HL-60 (cell line): Measurements from ENCODE around the gene SMURF1.

ENCODE experiments used
- DNase-seq, 2 experiments: peaks; one replicate each; pipeline ENCODE4 v3.0.0-alpha.2; 2010 to 2020; ENCODE audit warnings: low read depth in 1 of 2, low spot score in 1 of 2
- H3K27ac ChIP-seq: fragments of 250-450 bp; sonication (Bioruptor Pico); replicated peaks from 2 replicates; pipeline ENCODE4 v1.5.1; 2020; ENCODE audit warnings: mild to moderate bottlenecking, moderate library complexity
- H3K27me3 ChIP-seq: fragments of 250-450 bp; sonication (Bioruptor Pico); 2 replicates; pipeline ENCODE4 v1.5.1; 2021; ENCODE audit warnings: mild to moderate bottlenecking, moderate library complexity; ENCODE audit not compliant: insufficient read depth, poor library complexity, severe bottlenecking
- H3K4me3 ChIP-seq: replicated peaks from 2 replicates; pipeline ENCODE4 v1.5.1; 2011; ENCODE audit warnings: mild to moderate bottlenecking, control low read depth, low read length; ENCODE audit not compliant: insufficient read depth
- CTCF ChIP-seq: IDR thresholded peaks from one replicate; pipeline ENCODE4 v1.5.1; 2011; ENCODE audit warnings: low read length, control low read depth, inconsistent platforms; ENCODE audit not compliant: insufficient read depth
- GABPA ChIP-seq: IDR thresholded peaks from 2 replicates; pipeline ENCODE4 v1.6.1; 2012; ENCODE audit warnings: low read depth
- POLR2AphosphoS5 ChIP-seq: IDR thresholded peaks from 2 replicates; pipeline ENCODE4 v1.6.1; 2012; ENCODE audit warnings: low read depth
- REST ChIP-seq: IDR thresholded peaks from 2 replicates; pipeline ENCODE4 v1.6.1; 2012; ENCODE audit warnings: low read depth; ENCODE audit not compliant: insufficient replicate concordance
- SPI1 ChIP-seq: IDR thresholded peaks from 2 replicates; pipeline ENCODE4 v1.6.1; 2012; ENCODE audit warnings: low read depth, mild to moderate bottlenecking, borderline replicate concordance

Gene SMURF1

DNA sequence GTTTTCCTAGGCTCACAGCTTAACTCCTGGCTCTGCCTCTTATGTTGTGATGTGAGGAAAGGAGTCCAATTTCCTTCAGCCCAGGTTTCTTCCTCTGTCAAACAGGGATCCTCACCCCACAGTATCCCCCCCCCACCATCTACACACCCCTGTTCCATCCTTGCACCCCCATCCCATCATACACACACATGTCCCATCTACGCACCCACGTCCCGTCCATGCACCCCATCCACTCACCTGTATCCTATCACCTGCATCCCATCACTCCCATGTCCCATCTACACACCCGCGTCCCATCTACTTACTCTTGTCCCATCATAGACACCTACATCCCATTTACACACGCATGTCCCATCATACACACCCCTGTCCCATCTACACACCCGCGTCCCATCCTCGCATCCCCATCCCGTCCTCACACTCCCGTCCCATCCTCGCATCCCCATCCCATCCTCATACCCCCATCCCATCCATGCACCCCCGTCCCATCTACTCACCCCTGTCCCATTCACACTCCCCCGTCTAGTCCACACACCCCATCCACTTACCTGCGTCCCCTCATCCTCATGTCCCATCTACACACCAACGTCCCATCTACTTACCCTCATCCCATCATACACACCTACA lies 148.3 kb downstream of the SMURF1 start:
- H3K4me3 ChIP-seq: no peak overlapping the region
- H3K27ac ChIP-seq: no peak overlapping the region
- no peak for DNase-seq
- TF ChIP-seq POLR2AphosphoS5 (no peak), CTCF (no peak), REST (no peak), GABPA (no peak), SPI1 (no peak)
- no peaks in the 10 kb centered on the region for H3K27me3 ChIP-seq

- no peaks in the 10 kb centered on the region for H3K27me3 ChIP-seq
- no peak overlapping the region for H3K27ac ChIP-seq
- H3K4me3 ChIP-seq: no peak overlapping the region
- TF ChIP-seq SPI1 (no peak), GABPA (no peak), POLR2AphosphoS5 (no peak), REST (no peak), CTCF (no peak)
- DNase-seq: no peak
These were observed 148.8 kb downstream of the SMURF1 start for GRCh38 chr7:98995111-98995510.

GRCh38 chr7:98994046-98994944 lies 149.6 kb downstream of the SMURF1 start:
- no peak overlapping the region for H3K27ac ChIP-seq
- no peak overlapping the region for H3K4me3 ChIP-seq
- no peaks in the 10 kb centered on the region for H3K27me3 ChIP-seq
- no peak for DNase-seq
- TF ChIP-seq GABPA (no peak), REST (no peak), SPI1 (no peak), CTCF (no peak), POLR2AphosphoS5 (no peak)
